Measurements from ENCODE around the gene TBC1D9.

- TF ChIP-seq CTCF (IDR thresholded peaks at IDR 0.05; ENCODE audit: low read depth, low read length, poor library complexity, severe bottlenecking) (no peak), EZH2phosphoT487 (IDR thresholded peaks at IDR 0.05; ENCODE audit: borderline replicate concordance, low read length) (no peak)
These were observed 82.5 kb downstream of the TBC1D9 start for GRCh38 chr4:140673729-140674128.

Measured in DOHH2 (cell line).